ENCODE data around the gene KCNJ12. TPM values are rescaled to one million over a fixed set of nuclear protein-coding genes. Genes with fewer than 3 reads are reported as not detected.
A peak's percentile ranks its signal among the peaks of the same experiment; 100 is the strongest.
"Not testable (repeated sequence)": the region's sequence is repeated elsewhere in the genome, so short reads cannot be mapped to it uniquely, and the experiment has no call there.

Gene KCNJ12
- total RNA-seq, 2 donors from 2014 or later = not detected

DNA sequence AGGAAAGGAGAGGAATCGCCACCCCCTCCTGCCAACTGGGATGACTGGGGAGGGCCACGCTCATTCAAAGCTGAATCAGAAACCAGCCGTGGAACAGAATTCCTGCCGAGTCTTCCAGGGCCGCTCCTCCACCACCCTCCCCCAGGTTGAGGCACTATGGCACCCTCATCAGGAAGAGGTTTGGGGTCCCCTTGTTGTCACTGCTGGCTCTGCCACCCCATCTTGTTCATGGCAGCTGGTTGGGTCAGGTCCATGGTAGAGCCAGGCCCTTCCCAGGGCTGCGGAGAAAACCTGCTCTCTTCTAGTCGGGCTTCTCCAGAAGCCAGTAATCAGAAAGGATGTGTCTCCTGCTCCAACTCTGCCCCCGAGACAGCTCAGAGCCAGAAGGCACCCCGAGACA, 41.8 kb downstream of the KCNJ12 start:
- DNase-seq (ENCODE audit: low spot score in 2 of 2) = no peak
- no peaks in the 10 kb centered on the region for H3K9me3 Mint-ChIP-seq
- no peaks in the 10 kb centered on the region for H3K36me3 Mint-ChIP-seq

DNA sequence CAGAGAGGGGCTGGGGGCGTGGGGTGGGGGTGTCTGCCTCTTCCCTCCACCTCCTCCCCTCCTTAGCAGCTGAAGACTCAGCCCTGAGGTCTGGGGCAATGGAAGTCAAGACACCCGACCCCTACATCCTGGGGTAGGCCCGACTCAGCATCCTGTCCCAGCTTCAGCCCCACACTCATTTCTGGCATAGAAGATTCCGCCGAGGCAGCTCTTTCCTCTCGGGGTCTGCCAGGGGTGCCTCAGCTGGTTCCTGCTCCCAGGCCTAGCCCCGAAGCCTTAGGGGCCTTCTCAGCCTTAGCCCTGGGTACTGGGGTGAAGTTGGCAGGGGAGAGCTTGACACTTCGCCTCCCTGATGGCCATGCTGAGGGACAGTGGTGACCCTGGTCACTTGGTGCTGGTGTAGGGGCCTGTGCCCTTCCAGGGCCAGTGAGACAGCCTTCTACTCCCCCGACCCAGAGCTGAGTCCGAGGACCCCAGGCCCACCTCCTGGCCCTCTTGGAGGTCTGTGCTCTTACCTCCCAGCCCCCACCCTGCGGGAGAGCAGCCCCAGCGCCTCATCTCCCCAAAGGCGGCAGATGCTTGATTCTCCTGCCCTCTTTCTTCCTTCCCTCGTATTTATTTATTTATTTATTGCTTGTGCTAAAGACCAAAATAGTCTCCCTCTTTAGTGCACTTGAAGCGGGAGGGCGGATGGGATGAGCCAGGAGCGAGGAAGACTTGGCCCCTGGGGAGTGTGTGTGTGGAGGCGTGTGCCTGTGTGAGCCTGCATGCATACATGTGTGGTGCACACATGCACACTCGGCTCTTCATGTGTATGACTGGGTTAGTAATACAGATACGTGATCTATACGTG, 42.5 kb downstream of the KCNJ12 start:
- Mint-ChIP-seq H3K9me3 (no peaks in the 10 kb centered on the region), H3K27ac (no peak overlapping the region), H3K36me3 (no peaks in the 10 kb centered on the region)
- ATAC-seq (no peak), DNase-seq (ENCODE audit: low spot score in 2 of 2) (no peak)

More for the DNA sequence above, 41.8 kb downstream of the KCNJ12 start:
- no peak overlapping the region for H3K27ac Mint-ChIP-seq
- ATAC-seq = no peak

DNA sequence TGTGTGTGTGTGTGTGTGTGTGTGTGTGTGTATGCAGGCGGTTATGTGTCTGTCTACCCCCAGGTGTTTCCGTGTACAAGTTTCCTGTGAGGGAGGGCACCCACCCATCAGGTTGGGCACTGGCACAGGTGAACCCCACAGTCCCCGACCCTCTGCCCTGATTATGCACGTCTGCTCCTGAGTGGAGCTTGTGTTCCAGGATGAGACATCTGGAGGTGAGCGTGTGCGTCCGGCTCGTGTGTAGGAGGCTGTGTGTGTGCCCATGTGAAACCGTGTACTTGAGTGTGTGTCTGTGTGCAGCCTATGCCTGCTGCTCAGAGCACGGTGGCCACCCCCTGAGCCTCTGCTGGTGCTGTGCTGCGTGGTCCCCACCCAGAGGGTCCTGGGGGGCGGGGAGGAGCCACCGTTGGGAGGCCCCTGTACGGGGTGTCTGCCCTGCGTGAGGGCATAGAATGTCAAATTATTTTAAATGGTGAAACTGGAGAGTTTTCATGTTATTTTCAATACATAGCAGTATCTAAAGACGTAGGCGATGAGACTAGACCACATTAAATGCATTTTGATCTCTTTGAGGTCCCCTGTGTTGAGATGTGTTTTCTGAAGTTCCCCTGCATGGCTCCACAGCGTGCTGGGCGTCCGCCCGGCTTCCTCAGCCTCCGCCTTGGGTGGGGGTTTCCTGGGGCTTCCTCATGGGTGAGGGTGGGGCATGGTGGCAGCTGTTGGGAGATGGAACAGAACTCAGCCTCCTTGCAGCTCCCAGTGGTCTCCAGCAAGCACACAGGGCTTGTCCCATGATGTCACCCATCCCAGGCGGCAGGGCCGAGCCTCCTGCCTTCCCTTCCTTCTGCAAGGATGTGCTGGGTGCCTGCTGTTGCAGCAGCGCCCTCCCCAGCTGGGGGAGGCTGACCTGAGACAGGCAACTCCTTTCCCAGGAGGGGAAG, 43.4 kb downstream of the KCNJ12 start:
- H3K9me3 Mint-ChIP-seq = no peaks in the 10 kb centered on the region
- peak; percentile 56 to 77 for ATAC-seq
- H3K27ac Mint-ChIP-seq = no peak overlapping the region

DNA sequence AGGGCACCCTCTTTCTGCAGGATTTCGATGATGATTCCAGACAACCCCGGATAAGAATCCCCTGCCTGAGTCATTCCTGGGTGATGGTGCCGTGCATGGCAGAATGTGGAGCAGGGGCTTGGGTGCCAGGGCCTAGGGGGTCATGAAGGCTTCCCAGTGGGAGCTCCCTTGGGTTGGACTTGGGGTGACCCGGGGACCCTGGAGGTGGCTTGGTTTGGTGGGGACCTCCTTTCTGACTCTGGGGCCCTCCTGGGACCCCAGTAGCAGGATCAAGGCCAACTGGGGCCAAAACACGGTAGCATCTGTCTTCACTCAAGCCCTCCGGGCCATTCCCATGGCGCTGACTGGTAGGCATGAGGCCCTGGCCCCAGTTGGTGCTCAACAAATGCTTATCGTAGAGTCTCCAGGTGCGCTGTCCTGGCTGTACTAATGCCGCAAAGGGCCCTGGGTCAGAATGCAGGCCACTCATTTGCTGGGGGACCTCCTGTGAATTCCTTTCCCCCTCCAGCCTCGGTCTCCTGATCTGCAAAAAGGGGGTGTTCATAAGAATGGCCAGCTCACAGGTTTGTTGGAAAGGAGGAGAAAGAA, 44.4 kb downstream of the KCNJ12 start:
- DNase-seq (ENCODE audit: low spot score in 2 of 2); ATAC-seq; H3K36me3 Mint-ChIP-seq; H3K9me3 Mint-ChIP-seq; H3K27ac Mint-ChIP-seq: not testable (repeated sequence)

More for the DNA sequence above, 43.4 kb downstream of the KCNJ12 start:
- DNase-seq (ENCODE audit: low spot score in 2 of 2) = no peak
- H3K36me3 Mint-ChIP-seq = no peaks in the 10 kb centered on the region

- not testable (repeated sequence) for DNase-seq (ENCODE audit: low spot score in 2 of 2); H3K9me3 Mint-ChIP-seq; ATAC-seq; H3K27ac Mint-ChIP-seq; H3K36me3 Mint-ChIP-seq
Measured at GRCh38 chr17:21421421-21422310, 45.5 kb downstream of the KCNJ12 start.

DNA sequence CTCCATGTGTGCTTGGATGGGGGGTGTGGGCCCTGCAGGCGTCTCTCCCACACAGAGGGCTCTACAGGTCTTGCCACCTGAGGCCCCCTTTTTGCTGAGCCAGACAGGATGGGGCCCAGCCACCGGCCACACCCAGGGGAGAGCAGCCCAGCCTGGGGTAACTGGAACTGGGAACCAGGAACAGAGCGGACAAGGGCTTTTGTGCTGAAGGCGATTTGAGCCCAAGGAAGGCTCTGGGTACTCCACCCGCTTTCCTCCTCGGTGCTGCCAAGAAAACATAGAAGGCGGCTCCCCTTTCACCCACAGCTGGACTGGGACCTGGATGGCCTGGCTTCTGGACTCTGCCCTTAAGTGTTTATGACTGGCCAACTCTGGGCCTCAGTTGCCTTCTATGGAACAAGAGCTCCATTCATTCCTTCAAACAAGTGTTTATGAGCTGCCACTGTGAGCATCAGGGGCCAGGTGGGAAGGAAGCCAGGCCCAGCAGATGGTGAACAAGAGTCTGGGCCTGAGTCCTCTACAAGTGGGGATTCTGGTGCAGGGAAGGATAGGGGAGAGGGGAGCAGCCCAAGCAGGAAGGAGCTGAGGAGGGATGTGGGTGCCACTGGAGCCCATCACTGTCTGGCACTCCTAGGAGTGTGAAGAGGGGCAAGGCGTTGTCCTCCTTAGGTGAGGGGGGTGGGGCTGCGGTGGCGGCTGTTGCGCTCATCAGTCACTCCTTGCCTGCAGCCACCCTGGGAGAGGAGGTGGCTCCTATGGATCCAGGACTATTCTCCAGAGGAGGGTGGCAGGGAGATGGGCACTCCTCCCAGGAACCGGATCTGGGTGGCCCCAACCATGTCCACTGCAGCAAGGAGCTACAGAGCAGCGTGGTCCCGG, 46.4 kb downstream of the KCNJ12 start:
- not testable (repeated sequence) for H3K36me3 Mint-ChIP-seq; H3K27ac Mint-ChIP-seq; DNase-seq (ENCODE audit: low spot score in 2 of 2); H3K9me3 Mint-ChIP-seq; ATAC-seq

DNA sequence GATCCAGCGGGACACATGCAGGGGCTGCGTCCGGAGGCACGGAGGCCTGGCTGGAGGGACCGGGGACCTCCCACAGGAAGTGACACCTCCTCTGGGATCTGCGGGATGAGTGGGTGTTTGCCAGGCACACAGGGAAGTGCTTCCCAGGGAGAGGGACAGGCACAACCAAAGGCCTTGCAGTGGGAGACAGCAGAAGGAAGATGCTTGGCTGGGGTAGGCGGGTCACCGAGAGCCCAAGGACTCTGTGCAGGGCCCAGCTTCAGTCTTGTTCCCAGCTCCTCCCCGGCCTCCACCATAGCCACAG, 47.0 kb downstream of the KCNJ12 start:
- H3K36me3 Mint-ChIP-seq; DNase-seq (ENCODE audit: low spot score in 2 of 2); ATAC-seq; H3K27ac Mint-ChIP-seq; H3K9me3 Mint-ChIP-seq: not testable (repeated sequence)

- DNase-seq (ENCODE audit: low spot score in 2 of 2); H3K36me3 Mint-ChIP-seq; ATAC-seq; H3K27ac Mint-ChIP-seq; H3K9me3 Mint-ChIP-seq: not testable (repeated sequence)
Measured at GRCh38 chr17:21424697-21425096, 48.5 kb downstream of the KCNJ12 start.

GRCh38 chr17:21425321-21425720, 49.2 kb downstream of the KCNJ12 start:
- H3K27ac Mint-ChIP-seq = peak overlapping the region in 1 of 2 donors; percentile 18
- DNase-seq (ENCODE audit: low spot score in 2 of 2) (no peak), ATAC-seq (no peak)
- no peaks in the 10 kb centered on the region for H3K36me3 Mint-ChIP-seq
- no peaks in the 10 kb centered on the region for H3K9me3 Mint-ChIP-seq

DNA sequence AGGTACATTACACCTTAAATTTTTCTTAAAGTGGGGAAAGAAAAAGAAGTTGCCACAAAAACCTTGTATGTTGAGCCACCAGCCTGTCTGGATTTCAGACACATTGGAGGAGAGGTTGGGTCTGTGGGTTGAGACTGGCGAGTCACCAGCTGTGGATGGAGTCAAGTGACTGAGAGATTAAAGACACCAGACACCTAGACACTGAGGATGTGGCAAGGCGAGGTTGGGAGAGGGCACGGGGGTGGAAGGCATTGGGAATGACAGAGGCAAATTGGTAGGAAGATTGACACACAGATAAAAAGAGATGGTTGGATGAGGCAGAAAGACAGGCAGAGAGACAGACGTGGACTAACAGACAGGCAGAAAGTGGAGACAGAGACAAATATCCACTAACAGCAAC, 49.6 kb downstream of the KCNJ12 start:
- Mint-ChIP-seq H3K36me3 (no peaks in the 10 kb centered on the region), H3K9me3 (no peaks in the 10 kb centered on the region), H3K27ac (peak overlapping the region in 1 of 2 donors; percentile 18)
- ATAC-seq (peak in 1 of 2 donors; percentile 16), DNase-seq (ENCODE audit: low spot score in 2 of 2) (no peak)

DNA sequence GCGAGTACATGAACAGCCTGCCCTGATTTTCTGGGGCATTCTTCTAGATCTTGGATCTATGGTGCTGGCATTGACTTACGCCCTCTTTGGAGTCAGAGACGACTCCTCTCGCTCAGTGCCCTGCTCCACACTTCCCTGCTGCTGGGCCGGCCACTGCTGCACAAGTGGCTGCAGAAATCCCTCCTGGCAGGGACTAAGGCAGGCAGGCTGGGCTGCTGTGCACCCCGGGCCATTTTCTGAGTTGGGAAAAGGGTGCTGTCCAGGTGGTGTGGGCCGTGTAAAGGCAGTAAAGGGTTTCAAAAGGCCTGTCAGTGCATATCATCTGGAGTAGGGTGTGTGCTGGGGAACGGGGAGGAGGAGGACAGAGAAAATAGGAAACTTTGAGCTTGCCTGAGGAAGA, 50.1 kb downstream of the KCNJ12 start:
- not testable (repeated sequence) for DNase-seq (ENCODE audit: low spot score in 2 of 2); H3K9me3 Mint-ChIP-seq; H3K27ac Mint-ChIP-seq; H3K36me3 Mint-ChIP-seq; ATAC-seq

DNA sequence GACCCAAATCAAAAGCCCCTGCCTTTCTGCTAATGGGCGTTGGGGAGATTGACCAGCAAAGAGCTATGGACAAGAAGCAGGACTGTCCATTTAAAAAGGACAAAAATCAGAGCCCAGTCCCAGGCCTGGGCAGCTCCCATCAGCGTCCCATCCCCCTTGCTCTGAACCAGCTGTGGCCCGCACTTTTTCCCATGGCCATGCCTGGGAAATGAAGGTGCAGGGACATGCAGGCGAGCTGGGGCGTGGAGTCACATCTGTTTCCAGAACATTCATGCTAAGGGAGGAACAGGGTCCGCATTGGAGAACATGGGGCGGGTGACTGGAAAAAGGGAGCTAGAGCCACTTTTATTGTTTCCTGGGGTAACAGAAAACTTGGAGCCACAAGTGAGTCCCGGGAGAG, 50.7 kb downstream of the KCNJ12 start:
- H3K36me3 Mint-ChIP-seq; ATAC-seq; H3K9me3 Mint-ChIP-seq; DNase-seq (ENCODE audit: low spot score in 2 of 2); H3K27ac Mint-ChIP-seq: not testable (repeated sequence)

DNA sequence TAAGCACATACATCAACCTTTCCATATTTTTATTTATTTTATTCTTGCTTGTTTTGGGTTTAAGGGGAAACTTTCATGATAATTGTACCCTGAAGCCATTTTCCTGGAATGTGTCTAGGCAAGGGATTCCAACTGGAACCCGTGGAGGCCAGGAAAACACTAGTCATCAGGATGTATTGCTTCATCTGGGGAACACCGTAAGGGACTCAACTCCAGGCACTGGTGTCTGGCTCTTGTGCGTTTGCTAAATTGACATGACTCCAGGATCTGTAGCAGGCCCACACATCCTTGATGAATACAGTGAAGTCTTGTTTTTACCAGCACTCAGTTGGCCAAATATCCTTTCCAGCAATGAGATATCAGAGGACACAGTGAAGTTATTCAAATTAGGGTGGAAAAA, 51.6 kb downstream of the KCNJ12 start:
- ATAC-seq; H3K27ac Mint-ChIP-seq; H3K36me3 Mint-ChIP-seq; DNase-seq (ENCODE audit: low spot score in 2 of 2); H3K9me3 Mint-ChIP-seq: not testable (repeated sequence)

GRCh38 chr17:21428752-21429424, 52.7 kb downstream of the KCNJ12 start:
- not testable (repeated sequence) for H3K27ac Mint-ChIP-seq; DNase-seq (ENCODE audit: low spot score in 2 of 2); H3K36me3 Mint-ChIP-seq; ATAC-seq; H3K9me3 Mint-ChIP-seq

Data from activated naive CD4-positive, alpha-beta T cell treated with anti-CD3 and anti-CD28 coated beads, Interleukin-2, amount 50 U/mL, for 72 hours (primary cell).